GM13977 (cell line): ENCODE data around the gene WDFY3.

Experiments
- DNase-seq: peaks from one replicate; pipeline ENCODE4 v3.0.0; 2012; ENCODE audit warnings: low spot score
- in situ Hi-C: fragments of 300-500 bp; cut with MboI; formaldehyde crosslinking; loops from one replicate; pipeline ENCODE4 v1.12.0; 2022; ENCODE audit warnings: low sequenced_read_pairs, low pct_unique_long_range_greater_than_20kb, mixed read lengths, inconsistent platforms; ENCODE audit not compliant: unreplicated experiment
- TF ChIP-seq, protein P1 (sequence below): IDR thresholded peaks from 2 replicates; pipeline ENCODE4 v1.5.1; 2012; ENCODE audit warnings: mild to moderate bottlenecking, control low read depth; ENCODE audit not compliant: insufficient read depth; ENCODE audit errors: extremely low read depth, missing control alignments

WDFY3 gene

DNA sequence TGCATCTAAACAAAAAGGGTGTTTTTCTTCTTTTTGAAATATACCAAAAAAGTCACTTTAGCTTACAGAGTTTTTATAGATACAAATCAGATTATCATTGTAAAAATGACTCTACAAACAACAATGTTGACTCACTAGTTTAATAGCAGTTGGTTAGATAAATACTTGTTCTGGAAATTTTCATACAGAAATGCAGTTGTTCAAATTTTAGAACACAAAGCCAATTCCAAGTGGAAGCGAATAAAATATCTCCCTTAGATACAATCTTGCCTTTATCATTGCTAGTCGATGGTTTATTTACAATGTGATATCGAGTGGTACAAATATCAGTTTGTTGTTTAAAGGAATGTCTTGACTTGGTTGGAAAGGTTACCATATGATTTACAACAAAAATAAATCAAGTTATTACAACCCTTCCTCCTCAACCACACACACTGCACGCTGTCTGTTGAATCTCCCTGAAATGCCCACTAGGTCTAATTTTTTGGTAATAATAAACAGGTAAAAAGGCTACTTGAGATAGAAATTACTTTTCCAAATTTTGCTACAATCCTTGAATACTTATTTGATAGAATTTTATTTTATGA lies 268.8 kb downstream of the WDFY3 start:
- DNase-seq: no peak
- in situ Hi-C loops: no loop called here
- TF ChIP-seq, protein P1, sequence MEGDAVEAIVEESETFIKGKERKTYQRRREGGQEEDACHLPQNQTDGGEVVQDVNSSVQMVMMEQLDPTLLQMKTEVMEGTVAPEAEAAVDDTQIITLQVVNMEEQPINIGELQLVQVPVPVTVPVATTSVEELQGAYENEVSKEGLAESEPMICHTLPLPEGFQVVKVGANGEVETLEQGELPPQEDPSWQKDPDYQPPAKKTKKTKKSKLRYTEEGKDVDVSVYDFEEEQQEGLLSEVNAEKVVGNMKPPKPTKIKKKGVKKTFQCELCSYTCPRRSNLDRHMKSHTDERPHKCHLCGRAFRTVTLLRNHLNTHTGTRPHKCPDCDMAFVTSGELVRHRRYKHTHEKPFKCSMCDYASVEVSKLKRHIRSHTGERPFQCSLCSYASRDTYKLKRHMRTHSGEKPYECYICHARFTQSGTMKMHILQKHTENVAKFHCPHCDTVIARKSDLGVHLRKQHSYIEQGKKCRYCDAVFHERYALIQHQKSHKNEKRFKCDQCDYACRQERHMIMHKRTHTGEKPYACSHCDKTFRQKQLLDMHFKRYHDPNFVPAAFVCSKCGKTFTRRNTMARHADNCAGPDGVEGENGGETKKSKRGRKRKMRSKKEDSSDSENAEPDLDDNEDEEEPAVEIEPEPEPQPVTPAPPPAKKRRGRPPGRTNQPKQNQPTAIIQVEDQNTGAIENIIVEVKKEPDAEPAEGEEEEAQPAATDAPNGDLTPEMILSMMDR: no peak

DNA sequence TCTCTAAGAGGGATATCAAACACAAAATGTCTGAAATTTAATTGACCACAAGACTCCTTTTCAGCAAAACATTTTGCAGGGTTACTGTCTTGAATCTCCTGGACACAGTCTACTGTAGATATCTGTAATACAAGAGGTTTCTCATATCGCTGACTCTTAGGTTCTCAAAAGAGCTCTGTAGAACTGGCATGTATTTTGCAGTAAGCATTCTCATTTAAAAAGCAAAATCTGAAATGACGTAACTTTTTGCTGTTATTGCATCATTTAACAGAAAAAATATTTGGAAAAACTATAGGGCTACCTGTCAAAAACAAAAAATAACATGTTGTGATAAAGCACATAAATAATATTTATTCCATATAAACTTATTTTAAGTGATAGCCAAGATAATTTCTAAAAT lies 269.3 kb downstream of the WDFY3 start:
- DNase-seq: no peak
- TF ChIP-seq, protein P1: no peak
- in situ Hi-C loops: no loop called here

DNA sequence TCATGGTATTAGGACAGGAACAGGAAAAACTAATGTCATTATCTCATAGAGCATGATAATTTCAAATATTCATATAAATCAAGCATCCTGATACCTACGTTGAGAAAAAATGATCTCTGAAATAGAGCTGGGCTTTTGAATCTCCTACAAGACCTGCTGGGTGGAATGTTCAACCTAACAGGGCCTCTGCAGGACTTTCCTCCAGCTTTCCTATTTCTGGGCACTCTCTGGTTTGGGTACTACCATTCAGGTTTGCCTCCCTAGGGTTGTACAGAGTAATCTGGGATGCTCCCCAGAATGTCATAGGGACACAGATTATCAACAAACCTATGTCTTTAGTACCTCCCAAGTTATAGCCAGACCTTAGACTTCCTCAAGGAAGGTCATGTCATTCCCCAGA lies 274.7 kb downstream of the WDFY3 start:
- TF ChIP-seq, protein P1: no peak
- in situ Hi-C loops: no loop called here
- DNase-seq: no peak

DNA sequence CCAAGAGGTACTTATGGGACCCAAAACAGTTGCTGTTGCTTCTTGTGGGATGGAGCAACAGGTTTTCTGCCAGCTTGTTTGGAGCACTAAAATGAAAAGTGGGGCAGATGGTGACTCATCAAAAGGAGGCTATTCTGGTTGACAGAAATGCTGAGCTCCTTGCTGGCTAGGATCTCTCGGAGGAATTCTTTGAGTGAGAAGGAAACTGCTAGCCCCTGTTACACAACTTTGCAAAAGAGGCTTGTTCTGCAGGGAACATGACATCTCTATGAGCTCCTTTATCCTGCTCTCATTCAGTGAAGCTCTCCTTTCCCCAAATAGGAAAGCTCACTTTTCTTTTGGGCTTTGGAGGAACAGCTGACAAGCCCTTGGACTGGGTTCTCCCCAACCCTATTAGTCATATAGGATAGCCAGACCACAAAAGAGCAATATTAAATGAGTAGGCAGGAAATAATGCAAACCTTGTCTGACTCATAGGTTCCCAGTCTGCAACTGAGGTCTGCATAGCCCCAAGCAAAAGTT lies 275.3 kb downstream of the WDFY3 start:
- DNase-seq: no peak
- in situ Hi-C loops: no loop called here
- TF ChIP-seq, protein P1: no peak

DNA sequence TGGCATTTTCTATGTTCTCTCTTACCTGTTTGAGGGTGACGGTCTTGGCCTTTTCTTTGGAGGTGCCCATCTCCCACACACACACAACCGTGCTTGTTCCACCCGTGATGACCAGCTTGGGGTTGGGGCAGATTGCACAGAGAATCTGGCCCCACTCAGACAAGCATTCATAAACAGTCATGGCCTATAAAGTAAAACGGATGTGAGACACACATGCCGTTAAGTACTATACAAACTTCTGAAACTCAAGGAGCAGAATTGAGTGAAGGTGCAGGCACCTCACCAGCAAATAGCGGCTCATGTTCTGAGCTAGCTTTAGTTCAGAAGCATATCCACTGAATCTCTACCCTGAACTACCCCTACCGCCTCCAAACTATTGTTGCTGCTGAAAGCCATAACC lies 276.0 kb downstream of the WDFY3 start:
- TF ChIP-seq, protein P1: no peak
- in situ Hi-C loops: no loop called here
- no peak for DNase-seq

DNA sequence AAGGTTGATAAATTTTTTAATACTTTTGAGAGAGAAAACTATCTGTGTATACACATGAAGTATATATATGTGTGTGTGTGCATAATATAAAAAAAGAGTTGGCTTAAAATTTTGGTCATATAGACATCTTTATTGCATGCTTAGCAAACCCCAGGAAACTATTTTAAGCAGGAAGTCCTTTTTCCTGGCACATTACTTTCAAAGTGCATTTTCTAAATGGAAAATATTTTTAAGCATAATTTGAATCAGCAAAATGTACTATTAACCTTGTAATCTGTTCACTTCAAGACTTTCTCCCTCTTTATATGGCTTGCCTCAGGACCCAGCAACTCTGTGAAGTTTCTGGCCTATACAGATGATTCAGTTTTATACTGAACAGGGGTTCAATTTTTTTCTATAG lies 277.3 kb downstream of the WDFY3 start:
- in situ Hi-C loops: no loop called here
- no peak for DNase-seq
- TF ChIP-seq, protein P1: no peak

DNA sequence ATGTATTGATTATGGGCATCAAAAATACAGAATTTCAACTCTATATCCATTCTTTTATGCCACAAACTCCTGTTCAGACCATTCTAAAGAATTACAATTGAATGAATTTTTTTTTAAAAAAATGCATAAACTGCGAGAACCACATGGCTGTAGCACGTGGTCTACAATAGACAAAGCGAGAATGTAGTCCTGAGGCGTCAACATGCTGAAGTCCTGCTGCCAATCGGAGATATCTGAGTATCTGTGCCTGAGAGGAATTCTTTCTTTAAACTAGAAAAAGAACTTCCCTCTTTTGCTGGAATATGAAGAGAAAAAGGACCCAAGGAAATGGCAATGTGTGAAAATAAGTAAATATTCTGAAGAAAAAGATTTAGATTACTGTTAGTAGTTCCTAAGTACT lies 277.9 kb downstream of the WDFY3 start:
- DNase-seq: no peak
- TF ChIP-seq, protein P1: no peak
- in situ Hi-C loops: no loop called here
